NCI-H2171 treated with DMSO at 0.1 percent for 48 hours (cell line): ENCODE measurements around the gene WTIP.
"Not testable (repeated sequence)": the region's sequence is repeated elsewhere in the genome, so short reads cannot be mapped to it uniquely, and the experiment has no call there.

Experiments
- DNase-seq: peaks from one replicate; lab custom pipeline; 2025; lab: John Stamatoyannopoulos, UW

The WTIP gene

GRCh38 chr19:34478496-34478895, 3.1 kb upstream of the WTIP start:
- not testable (repeated sequence) for DNase-seq

- DNase-seq: no peak
Observed at GRCh38 chr19:34479396-34479795, 2.2 kb upstream of the WTIP start.

- DNase-seq: no peak
Observed at GRCh38 chr19:34480491-34480890, 1.1 kb upstream of the WTIP start.

- no peak for DNase-seq
Observed at GRCh38 chr19:34481861-34482379, 362 bp downstream of the WTIP start.

- no peak for DNase-seq
Observed at GRCh38 chr19:34482380-34483250, 1.1 kb downstream of the WTIP start.

GRCh38 chr19:34484328-34484727, 2.8 kb downstream of the WTIP start:
- no peak for DNase-seq

GRCh38 chr19:34485831-34486230, 4.3 kb downstream of the WTIP start:
- DNase-seq: no peak

GRCh38 chr19:34487651-34488051, 6.1 kb downstream of the WTIP start:
- no peak for DNase-seq

- DNase-seq: no peak
Observed at GRCh38 chr19:34489175-34489574, 7.6 kb downstream of the WTIP start.

GRCh38 chr19:34490141-34490766, 8.7 kb downstream of the WTIP start:
- DNase-seq: no peak

- no peak for DNase-seq
Observed at GRCh38 chr19:34493038-34493648, 11.6 kb downstream of the WTIP start.

- no peak for DNase-seq
Observed at GRCh38 chr19:34493649-34494044, 12.1 kb downstream of the WTIP start.

- no peak for DNase-seq
Observed at GRCh38 chr19:34494601-34495000, 13.0 kb downstream of the WTIP start.

GRCh38 chr19:34495416-34495815, 13.9 kb downstream of the WTIP start:
- no peak for DNase-seq

GRCh38 chr19:34497112-34497805, 15.7 kb downstream of the WTIP start:
- DNase-seq: no peak

GRCh38 chr19:34499155-34499834, 17.7 kb downstream of the WTIP start:
- DNase-seq: no peak

GRCh38 chr19:34500656-34501120, 19.1 kb downstream of the WTIP start:
- DNase-seq: no peak

GRCh38 chr19:34501339-34502320, 20.1 kb downstream of the WTIP start:
- DNase-seq: peak; percentile 61

- DNase-seq: no peak
Observed at GRCh38 chr19:34502582-34503411, 21.2 kb downstream of the WTIP start.
